Measurements from ENCODE around the gene WASF3. TPM values are rescaled to one million over a fixed set of nuclear protein-coding genes. Genes with fewer than 3 reads are reported as not detected.

Gene WASF3
- total RNA-seq, 1 donor from 2014 or later: 106 TPM

- H3K4me3 Mint-ChIP-seq: no peak overlapping the region
- H3K27ac Mint-ChIP-seq: no peak overlapping the region
- Histone ChIP-seq H3K9ac (no peak overlapping the region), H2AFZ (replicated peaks) (no peak overlapping the region), H3K4me1 (peaks cover 51% of the 10 kb centered on the region), H3K9me3 (ENCODE audit: low read depth) (peaks cover 3% of the 10 kb centered on the region), H4K20me1 (ENCODE audit: low read depth) (no peaks in the 10 kb centered on the region), H3K36me3 (no peaks in the 10 kb centered on the region), H3F3A (ENCODE audit: low read depth) (peaks cover 22% of the 10 kb centered on the region), H3K4me3 (no peak overlapping the region), H3K27ac (no peak overlapping the region), H3K27me3 (no peaks in the 10 kb centered on the region), H3K4me2 (no peak overlapping the region), H3K79me2 (ENCODE audit: low read depth) (no peaks in the 10 kb centered on the region)
- DNase-seq (ENCODE audit: low spot score): no peak
- H3K9me3 Mint-ChIP-seq: peaks cover 16% of the 10 kb centered on the region
- TF ChIP-seq EZH2 (IDR thresholded peaks at IDR 0.05) (no peak), CTCF (IDR thresholded peaks at IDR 0.05) (no peak), EZH2phosphoT487 (IDR thresholded peaks at IDR 0.05) (no peak)
- H3K4me1 Mint-ChIP-seq: peaks cover 11% of the 10 kb centered on the region
- H3K36me3 Mint-ChIP-seq: no peaks in the 10 kb centered on the region
- H3K27me3 Mint-ChIP-seq (ENCODE audit: insufficient read depth, low read depth): no peaks in the 10 kb centered on the region
Measured at GRCh38 chr13:26513931-26514330, 43.6 kb upstream of the WASF3 start.

GRCh38 chr13:26515721-26516120 is 41.8 kb upstream of the WASF3 start:
- Histone ChIP-seq H3K27me3 (no peaks in the 10 kb centered on the region), H3K9me3 (ENCODE audit: low read depth) (no peaks in the 10 kb centered on the region), H3K79me2 (ENCODE audit: low read depth) (no peaks in the 10 kb centered on the region), H3K9ac (no peak overlapping the region), H4K20me1 (ENCODE audit: low read depth) (no peaks in the 10 kb centered on the region), H3K4me2 (no peak overlapping the region), H3K36me3 (no peaks in the 10 kb centered on the region), H3K4me3 (no peak overlapping the region), H3K27ac (no peak overlapping the region), H3F3A (ENCODE audit: low read depth) (peaks cover 32% of the 10 kb centered on the region), H3K4me1 (peaks cover 62% of the 10 kb centered on the region), H2AFZ (replicated peaks) (peak overlapping the region; percentile 63)
- no peak overlapping the region for H3K4me3 Mint-ChIP-seq
- DNase-seq (ENCODE audit: low spot score): peak; percentile 42
- peaks cover 13% of the 10 kb centered on the region for H3K4me1 Mint-ChIP-seq
- peaks cover 2% of the 10 kb centered on the region for H3K27me3 Mint-ChIP-seq (ENCODE audit: insufficient read depth, low read depth)
- peaks cover 5% of the 10 kb centered on the region for H3K9me3 Mint-ChIP-seq
- TF ChIP-seq EZH2 (IDR thresholded peaks at IDR 0.05) (no peak), CTCF (IDR thresholded peaks at IDR 0.05) (no peak), EZH2phosphoT487 (IDR thresholded peaks at IDR 0.05) (no peak)
- no peak overlapping the region for H3K27ac Mint-ChIP-seq
- no peaks in the 10 kb centered on the region for H3K36me3 Mint-ChIP-seq

- Histone ChIP-seq H3K36me3 (no peaks in the 10 kb centered on the region), H3K9me3 (ENCODE audit: low read depth) (no peaks in the 10 kb centered on the region), H2AFZ (replicated peaks) (peak overlapping the region; percentile 66), H3K27me3 (no peaks in the 10 kb centered on the region), H3K4me3 (peak overlapping the region; percentile 33), H3F3A (ENCODE audit: low read depth) (peaks cover 51% of the 10 kb centered on the region), H3K27ac (peak overlapping the region; percentile 91), H3K4me1 (peaks cover 82% of the 10 kb centered on the region), H3K79me2 (ENCODE audit: low read depth) (no peaks in the 10 kb centered on the region), H3K4me2 (peak overlapping the region; percentile 77), H4K20me1 (ENCODE audit: low read depth) (no peaks in the 10 kb centered on the region), H3K9ac (no peak overlapping the region)
- Mint-ChIP-seq H3K9me3 (peaks cover 2% of the 10 kb centered on the region), H3K27me3 (ENCODE audit: insufficient read depth, low read depth) (peaks cover 2% of the 10 kb centered on the region), H3K4me1 (peaks cover 26% of the 10 kb centered on the region), H3K27ac (no peak overlapping the region), H3K36me3 (no peaks in the 10 kb centered on the region), H3K4me3 (peak overlapping the region; percentile 56)
- no peak for DNase-seq (ENCODE audit: low spot score)
- no peak for TF ChIP-seq CTCF (IDR thresholded peaks at IDR 0.05)
- TF ChIP-seq EZH2phosphoT487 (IDR thresholded peaks at IDR 0.05): no peak
- TF ChIP-seq EZH2 (IDR thresholded peaks at IDR 0.05): no peak
Measured at GRCh38 chr13:26517936-26518335, 39.5 kb upstream of the WASF3 start.
